DOHH2 (cell line): Measurements from ENCODE around the gene PAGR1.
"Not testable (repeated sequence)": the region's sequence is repeated elsewhere in the genome, so short reads cannot be mapped to it uniquely, and the experiment has no call there.

ENCODE experiments used
- H3F3A ChIP-seq: fragments of 200-600 bp; sonication (generic), shearing (Covaris generic); 2 replicates; pipeline ENCODE4 v1.6.0; 2016; ENCODE audit warnings: antibody characterized with exemption, mild to moderate bottlenecking; ENCODE audit not compliant: control insufficient read depth, insufficient read depth
- H3K27ac ChIP-seq: fragments of 200-600 bp; sonication (generic); 2 replicates; pipeline ENCODE4 v1.5.1; 2014; ENCODE audit warnings: low read depth, mild to moderate bottlenecking, low read length, moderate library complexity
- H3K27me3 ChIP-seq: fragments of 200-600 bp; sonication (generic); 2 replicates; pipeline ENCODE4 v1.6.1; 2014; ENCODE audit warnings: mild to moderate bottlenecking, low read length, mixed read lengths; ENCODE audit not compliant: control insufficient read depth
- H3K36me3 ChIP-seq: fragments of 200-600 bp; sonication (generic); 2 replicates; pipeline ENCODE4 v1.6.1; 2014; ENCODE audit warnings: mild to moderate bottlenecking, low read length, moderate library complexity, mixed read lengths; ENCODE audit not compliant: control insufficient read depth
- H3K4me1 ChIP-seq: fragments of 200-600 bp; sonication (generic); 2 replicates; pipeline ENCODE4 v1.6.1; 2014; ENCODE audit warnings: mild to moderate bottlenecking, low read length, mixed read lengths; ENCODE audit not compliant: control insufficient read depth
- H3K4me2 ChIP-seq: fragments of 200-600 bp; sonication (generic); 2 replicates; pipeline ENCODE4 v1.6.0; 2014; ENCODE audit warnings: mild to moderate bottlenecking, low read length, moderate library complexity
- H3K4me3 ChIP-seq: fragments of 200-600 bp; sonication (generic); 2 replicates; pipeline ENCODE4 v1.5.1; 2014; ENCODE audit warnings: mild to moderate bottlenecking, low read length, mixed read lengths
- H3K79me2 ChIP-seq: fragments of 200-600 bp; sonication (generic); 2 replicates; pipeline ENCODE4 v1.6.1; 2014; ENCODE audit warnings: mild to moderate bottlenecking, low read length, mixed read lengths; ENCODE audit not compliant: control insufficient read depth
- H3K9me2 ChIP-seq: fragments of 200-600 bp; sonication (generic); replicated peaks from 2 replicates; pipeline ENCODE4 v1.6.1; 2014; ENCODE audit warnings: mild to moderate bottlenecking, low read length, mixed read lengths; ENCODE audit not compliant: control insufficient read depth
- H3K9me3 ChIP-seq: fragments of 200-600 bp; sonication (generic); 2 replicates; pipeline ENCODE4 v1.6.1; 2014; ENCODE audit warnings: antibody characterized with exemption, low read length, mixed read lengths; ENCODE audit not compliant: control insufficient read depth, insufficient read depth
- H4K20me1 ChIP-seq: fragments of 200-600 bp; sonication (generic); 2 replicates; pipeline ENCODE4 v1.6.0; 2014; ENCODE audit warnings: low read depth, mild to moderate bottlenecking, antibody characterized with exemption, low read length, moderate library complexity; ENCODE audit not compliant: control insufficient read depth, insufficient read depth
- CTCF ChIP-seq: fragments of 200-600 bp; sonication (generic); IDR thresholded peaks from one replicate; pipeline ENCODE4 v1.5.1; 2014; ENCODE audit warnings: antibody characterized with exemption, mild to moderate bottlenecking, low read depth, low read length; ENCODE audit not compliant: poor library complexity, severe bottlenecking
- EZH2phosphoT487 ChIP-seq: fragments of 200-600 bp; sonication (generic); IDR thresholded peaks from 2 replicates; pipeline ENCODE4 v1.6.1; 2017; ENCODE audit warnings: borderline replicate concordance, mild to moderate bottlenecking, antibody characterized with exemption, low read length, moderate library complexity, mixed read lengths

The PAGR1 gene

GRCh38 chr16:29775742-29776408 is 40.1 kb upstream of the PAGR1 start:
- Histone ChIP-seq H3K4me1 (no peaks in the 10 kb centered on the region), H3K9me2 (no peaks in the 10 kb centered on the region), H3K27ac (no peak overlapping the region), H3K4me2 (no peak overlapping the region), H3K36me3 (no peaks in the 10 kb centered on the region), H3K4me3 (no peak overlapping the region), H3K79me2 (no peaks in the 10 kb centered on the region), H3K9me3 (no peaks in the 10 kb centered on the region), H4K20me1 (no peaks in the 10 kb centered on the region), H3F3A (no peaks in the 10 kb centered on the region), H3K27me3 (peaks cover 10% of the 10 kb centered on the region; the same call in 1 of the 2 replicates)
- TF ChIP-seq EZH2phosphoT487 (no peak), CTCF (no peak)

GRCh38 chr16:29777576-29778350 is 38.2 kb upstream of the PAGR1 start, which contains the start of gene ZG16:
ZG16 (plus strand) TSS chr16:29778256; CDS start chr16:29779267, 1,011 bp downstream.
- Histone ChIP-seq H3K4me1 (no peaks in the 10 kb centered on the region), H3K9me3 (no peaks in the 10 kb centered on the region), H3K9me2 (no peaks in the 10 kb centered on the region), H3K36me3 (no peaks in the 10 kb centered on the region), H3K4me3 (no peak within 1 kb of the TSS), H3F3A (no peaks in the 10 kb centered on the region), H3K79me2 (no peaks in the 10 kb centered on the region), H3K27ac (no peak within 1 kb of the TSS), H3K4me2 (no peak within 1 kb of the TSS), H4K20me1 (no peaks in the 10 kb centered on the region), H3K27me3 (peaks cover 14% of the 10 kb centered on the region; the same call in 1 of the 2 replicates)
- TF ChIP-seq EZH2phosphoT487 (no peak), CTCF (no peak)

GRCh38 chr16:29779474-29779873 is 36.5 kb upstream of the PAGR1 start:
- H3F3A ChIP-seq: no peaks in the 10 kb centered on the region
- no peaks in the 10 kb centered on the region for H4K20me1 ChIP-seq
- no peak overlapping the region for H3K4me3 ChIP-seq
- H3K79me2 ChIP-seq: no peaks in the 10 kb centered on the region
- peaks cover 14% of the 10 kb centered on the region; the same call in 1 of the 2 replicates for H3K27me3 ChIP-seq
- H3K9me3 ChIP-seq: no peaks in the 10 kb centered on the region
- no peaks in the 10 kb centered on the region for H3K9me2 ChIP-seq
- TF ChIP-seq CTCF (no peak), EZH2phosphoT487 (no peak)
- no peak overlapping the region for H3K27ac ChIP-seq
- H3K4me2 ChIP-seq: no peak overlapping the region
- no peaks in the 10 kb centered on the region for H3K4me1 ChIP-seq
- H3K36me3 ChIP-seq: no peaks in the 10 kb centered on the region

- not testable (repeated sequence) for H3K9me3 ChIP-seq, H3K27ac ChIP-seq, H3K36me3 ChIP-seq, H3F3A ChIP-seq, H3K4me2 ChIP-seq, H4K20me1 ChIP-seq, H3K79me2 ChIP-seq, H3K9me2 ChIP-seq, H3K4me1 ChIP-seq, H3K4me3 ChIP-seq
- H3K27me3 ChIP-seq: peaks cover 10% of the 10 kb centered on the region; the same call in 1 of the 2 replicates
Measured at GRCh38 chr16:29783094-29783953, 32.6 kb upstream of the PAGR1 start.
